Liver (tissue), 3 donors: ENCODE results near the gene PACSIN2.

ENCODE experiments used
- EGR1 ChIP-seq, 2 donors: IDR thresholded peaks; 2 replicates each; pipeline ENCODE4 v1.6.1; 2016 to 2018; ENCODE audit warnings: antibody characterized with exemption in 2 of 2, low read depth in 2 of 2
- YY1 ChIP-seq: IDR thresholded peaks from 2 replicates; pipeline ENCODE4 v1.6.1; 2016; ENCODE audit warnings: antibody characterized with exemption, mild to moderate bottlenecking
- TF ChIP-seq, protein P1 (sequence below): fragments of 150-350 bp; IDR thresholded peaks from 2 replicates; pipeline ENCODE4 v1.5.1; 2017; ENCODE audit warnings: improper control_type of control experiment, low read depth, low read length; ENCODE audit not compliant: missing input control
- donor health status: healthy.
- donor health status: healthy.

DNA sequence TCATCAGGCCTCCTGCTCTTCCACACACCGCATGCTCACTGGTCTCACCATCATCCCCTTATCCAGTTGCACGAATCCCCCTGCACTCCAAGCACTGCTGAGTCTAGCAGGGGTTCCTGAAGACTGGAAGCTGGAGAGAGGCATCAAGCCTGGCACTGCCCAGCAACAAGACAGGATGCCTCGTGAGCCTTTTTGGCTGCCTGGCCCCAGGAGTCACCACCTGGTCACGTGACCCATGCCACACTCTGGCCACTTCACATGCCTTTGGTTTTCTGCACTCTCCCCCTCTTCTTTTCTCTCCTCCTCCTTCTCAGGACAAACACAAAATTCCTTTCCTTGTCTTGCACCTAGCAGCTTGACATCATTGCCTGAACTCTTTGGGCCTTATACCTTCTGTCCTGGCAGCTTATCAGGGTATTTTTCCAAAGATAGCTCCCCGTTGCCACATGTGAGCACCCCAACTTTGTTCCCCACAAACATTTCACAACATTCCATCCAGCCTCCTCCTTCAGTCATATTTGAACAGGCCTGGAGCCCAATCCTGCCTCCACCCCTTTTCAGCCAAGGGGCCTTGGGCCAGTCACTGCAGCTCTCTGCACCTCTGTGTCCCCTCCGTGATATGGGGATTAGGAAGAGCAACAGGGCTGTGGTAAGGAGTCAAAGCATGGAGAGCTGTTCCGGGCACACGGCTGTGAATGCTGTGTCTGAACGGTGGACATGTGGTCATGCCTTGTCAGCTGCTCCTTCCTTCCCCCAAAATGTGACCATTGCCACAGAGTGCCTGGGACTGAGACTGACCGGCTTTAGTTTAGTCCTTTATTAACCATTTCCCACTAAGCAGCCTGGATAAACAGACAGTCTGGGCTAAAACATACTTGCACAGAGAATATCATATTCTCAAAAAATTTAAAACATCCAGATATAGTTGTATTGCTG, 2.8 kb upstream of the PACSIN2 start:
- TF ChIP-seq EGR1 (IDR thresholded peaks at IDR 0.05; ENCODE audit: low read depth in 2 of 2) (no peak), YY1 (no peak)
- TF ChIP-seq, protein P1, sequence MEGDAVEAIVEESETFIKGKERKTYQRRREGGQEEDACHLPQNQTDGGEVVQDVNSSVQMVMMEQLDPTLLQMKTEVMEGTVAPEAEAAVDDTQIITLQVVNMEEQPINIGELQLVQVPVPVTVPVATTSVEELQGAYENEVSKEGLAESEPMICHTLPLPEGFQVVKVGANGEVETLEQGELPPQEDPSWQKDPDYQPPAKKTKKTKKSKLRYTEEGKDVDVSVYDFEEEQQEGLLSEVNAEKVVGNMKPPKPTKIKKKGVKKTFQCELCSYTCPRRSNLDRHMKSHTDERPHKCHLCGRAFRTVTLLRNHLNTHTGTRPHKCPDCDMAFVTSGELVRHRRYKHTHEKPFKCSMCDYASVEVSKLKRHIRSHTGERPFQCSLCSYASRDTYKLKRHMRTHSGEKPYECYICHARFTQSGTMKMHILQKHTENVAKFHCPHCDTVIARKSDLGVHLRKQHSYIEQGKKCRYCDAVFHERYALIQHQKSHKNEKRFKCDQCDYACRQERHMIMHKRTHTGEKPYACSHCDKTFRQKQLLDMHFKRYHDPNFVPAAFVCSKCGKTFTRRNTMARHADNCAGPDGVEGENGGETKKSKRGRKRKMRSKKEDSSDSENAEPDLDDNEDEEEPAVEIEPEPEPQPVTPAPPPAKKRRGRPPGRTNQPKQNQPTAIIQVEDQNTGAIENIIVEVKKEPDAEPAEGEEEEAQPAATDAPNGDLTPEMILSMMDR, result no peak
